ENCODE data around the gene PTPRT.

Gene PTPRT

GRCh38 chr20:42749556-42749955 is 440.1 kb downstream of the PTPRT start:
- no peak for DNase-seq
- intact Hi-C loops (cut with DNase I) = no loop called here

DNA sequence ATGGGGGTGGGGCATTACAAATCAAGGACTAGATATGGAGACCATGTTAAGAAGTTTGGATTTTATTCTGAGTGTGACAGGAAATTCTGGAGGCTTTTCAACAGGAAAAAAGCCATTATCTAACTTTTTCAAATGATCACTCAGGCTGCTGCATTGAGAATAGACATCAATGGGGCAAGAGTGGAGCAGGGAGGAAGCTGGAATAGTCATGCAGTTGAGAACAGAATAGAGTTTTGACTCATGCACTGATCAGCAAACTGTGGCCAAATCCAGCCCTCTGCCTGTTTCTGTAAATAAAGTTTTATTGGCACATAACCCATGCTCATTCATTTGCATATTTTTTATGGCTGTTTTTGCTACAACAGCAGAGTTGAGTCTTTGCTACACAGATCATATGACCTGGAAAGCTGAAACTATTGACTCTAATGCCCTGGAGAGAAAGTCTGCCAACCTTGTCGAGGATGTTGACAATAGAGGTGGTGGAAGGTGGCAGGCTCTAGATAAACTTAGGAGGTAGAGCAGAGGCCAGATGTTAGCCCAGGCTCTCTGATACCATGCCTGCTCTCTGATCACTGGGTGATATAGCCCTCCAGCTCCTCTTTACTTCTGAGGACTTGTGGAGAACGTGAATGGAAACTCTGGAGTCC is 441.8 kb downstream of the PTPRT start:
- intact Hi-C loops (cut with DNase I) = no loop called here
- DNase-seq = no peak

DNA sequence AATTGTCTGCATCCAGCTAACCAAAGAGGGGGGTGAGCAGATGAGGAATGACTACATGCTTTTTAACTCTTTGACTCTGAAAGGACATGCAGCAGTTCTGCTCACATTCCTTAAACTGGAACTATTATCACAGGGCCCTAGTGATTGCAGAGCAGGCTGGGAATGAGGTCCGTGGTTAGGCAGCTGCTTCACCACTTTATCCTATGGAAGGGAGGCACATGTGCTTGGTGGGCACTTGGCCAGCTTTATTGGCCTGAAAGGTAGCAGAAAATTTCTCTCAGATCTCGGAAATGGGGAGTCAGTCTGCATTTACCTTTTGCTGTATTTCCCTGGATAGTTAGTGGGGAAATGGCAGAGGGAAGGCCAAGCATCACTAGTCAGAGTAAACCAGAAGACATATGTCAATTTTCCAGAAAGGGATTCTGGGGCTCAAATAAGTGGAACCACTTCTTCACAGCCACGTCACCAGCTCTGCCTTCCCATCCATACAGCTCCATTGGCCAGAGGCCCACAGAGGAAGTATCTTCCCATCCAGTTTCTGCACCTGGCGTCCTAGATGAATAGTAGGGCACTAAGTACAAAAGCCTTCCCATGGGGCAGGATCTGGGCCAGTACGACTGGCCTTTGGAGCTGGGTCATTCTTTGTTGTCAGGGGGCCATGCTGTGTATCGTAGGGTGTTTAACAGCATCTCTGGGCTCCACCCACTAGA is 444.8 kb downstream of the PTPRT start:
- no peak for DNase-seq
- intact Hi-C loops (cut with DNase I) = no loop called here

DNA sequence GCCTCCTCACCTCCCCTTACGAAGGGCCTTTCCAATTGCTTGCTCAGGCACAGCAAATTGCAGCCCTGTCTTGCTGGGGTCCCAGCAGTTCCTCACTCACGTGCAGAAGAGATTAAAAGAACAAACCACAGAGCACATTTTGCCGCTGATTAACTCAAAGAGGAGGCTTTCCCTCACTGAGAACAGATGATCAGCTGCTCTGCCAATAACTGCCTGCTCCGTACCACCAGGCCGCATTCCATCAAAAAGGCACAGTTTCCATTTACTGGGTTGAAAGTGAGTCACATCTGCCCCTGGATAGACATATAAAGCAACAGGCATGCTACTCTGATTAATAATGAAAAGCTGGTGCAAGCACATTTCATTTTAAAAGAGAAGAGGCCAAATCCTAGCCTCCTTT is 446.8 kb downstream of the PTPRT start:
- no peak for DNase-seq

GRCh38 chr20:42741906-42742305 is 447.8 kb downstream of the PTPRT start:
- intact Hi-C loops (cut with DNase I) = no loop called here
- DNase-seq = no peak

More for the DNA sequence above, 446.8 kb downstream of the PTPRT start:
- intact Hi-C loops (cut with DNase I) = no loop called here

GRCh38 chr20:42740226-42740870 is 449.4 kb downstream of the PTPRT start:
- peak in 6 of 10 donors; percentile 28 to 85 (median 38) for DNase-seq
- intact Hi-C loops (cut with DNase I) = no loop called here

- intact Hi-C loops (cut with DNase I) = no loop called here
- no peak for DNase-seq
Observed at GRCh38 chr20:42739683-42740082, 450.0 kb downstream of the PTPRT start.

DNA sequence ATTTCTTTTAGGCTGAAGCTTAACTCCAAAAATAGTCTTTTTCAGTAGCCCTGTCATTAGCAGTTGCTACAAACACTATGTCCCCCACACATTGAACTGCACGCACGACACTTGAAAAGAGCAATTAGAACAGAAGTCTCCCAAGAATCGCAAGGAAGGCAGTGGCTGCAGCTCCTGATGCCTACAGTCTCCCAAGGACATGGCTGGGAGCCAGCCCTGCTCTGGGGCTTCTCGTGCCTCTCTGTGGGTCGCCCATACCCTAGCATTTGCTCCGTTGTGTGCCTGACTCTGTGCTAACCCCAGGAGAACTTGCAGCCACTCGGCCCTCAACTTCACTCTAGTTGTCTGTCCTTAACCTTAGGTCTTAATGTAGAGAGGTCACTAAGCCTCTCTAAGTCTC is 454.2 kb downstream of the PTPRT start:
- no peak for DNase-seq
- intact Hi-C loops (cut with DNase I) = no loop called here

DNA sequence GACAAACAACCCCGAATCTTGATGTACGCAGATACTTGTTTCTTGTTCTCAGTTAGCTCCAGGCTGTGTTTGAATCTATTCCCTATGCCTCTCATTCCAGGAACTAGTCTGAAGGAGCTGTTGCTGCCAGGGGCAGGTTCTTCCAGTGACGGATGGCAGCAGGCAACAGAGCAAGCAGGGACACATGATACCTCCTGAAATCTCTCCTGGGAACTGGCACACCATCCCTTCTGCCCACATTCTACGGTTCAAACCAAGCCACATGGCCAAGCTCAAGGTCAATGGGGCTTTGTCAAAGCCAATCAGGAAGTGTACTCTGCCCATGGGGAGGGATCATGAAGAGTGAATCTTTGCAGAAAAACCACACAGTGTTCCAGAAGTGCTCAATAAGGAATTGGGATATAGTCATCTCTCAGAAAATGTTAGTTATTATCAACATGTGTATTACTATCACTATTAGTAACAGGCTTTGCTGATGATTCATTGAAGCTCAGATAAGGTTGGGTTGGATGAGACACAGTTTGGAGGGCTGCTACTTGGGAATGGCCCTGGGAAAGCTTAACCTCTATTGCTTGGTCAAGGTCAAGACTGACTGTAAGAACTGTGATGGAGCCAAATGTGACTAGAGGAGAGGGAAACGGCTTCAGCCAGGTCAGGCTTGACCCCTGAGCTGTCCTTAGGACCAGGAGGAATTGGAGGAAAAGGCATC is 454.9 kb downstream of the PTPRT start:
- intact Hi-C loops (cut with DNase I) = no loop called here
- DNase-seq = no peak

- no peak for DNase-seq
- intact Hi-C loops (cut with DNase I) = no loop called here
Observed at GRCh38 chr20:42721923-42722322, 467.8 kb downstream of the PTPRT start.

DNA sequence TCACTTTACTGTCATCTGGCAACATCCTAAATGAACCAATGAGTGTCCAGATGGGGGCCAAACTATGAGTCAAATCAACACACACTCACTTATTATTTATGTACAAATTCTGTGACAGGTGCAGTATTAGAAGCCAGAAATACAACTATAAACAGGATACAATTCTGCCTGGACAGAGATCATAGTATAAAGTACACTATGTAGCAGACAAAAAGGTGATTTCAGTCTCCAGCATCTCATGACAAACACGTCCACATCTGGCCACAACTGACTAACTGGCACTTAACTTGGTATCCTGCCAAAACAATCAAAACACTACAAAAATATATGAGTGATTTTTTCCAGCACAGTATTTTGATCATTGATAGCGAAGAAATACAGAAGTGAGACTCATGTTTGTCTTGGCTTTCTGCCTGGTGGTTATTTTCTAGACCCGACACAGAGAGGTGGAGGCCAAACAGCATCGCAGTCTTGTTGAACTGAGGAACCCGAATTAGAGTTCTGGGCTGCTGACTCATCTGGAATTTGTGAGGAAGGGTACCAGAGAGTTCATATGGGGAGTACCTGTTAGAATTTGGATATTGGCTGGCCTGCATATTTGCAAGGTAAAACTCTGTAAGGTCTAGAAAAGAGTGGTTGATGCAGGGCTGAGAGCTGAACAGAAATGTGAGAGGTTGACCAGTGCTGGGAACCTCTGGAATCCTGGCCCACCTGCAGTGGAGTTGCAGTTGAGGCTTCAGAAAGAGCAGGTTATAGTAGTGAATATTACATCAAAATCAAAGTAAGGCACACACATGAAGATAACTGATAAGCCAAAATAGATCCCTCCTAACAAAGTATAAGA is 475.2 kb downstream of the PTPRT start:
- intact Hi-C loops (cut with DNase I) = no loop called here
- DNase-seq = no peak

GRCh38 chr20:42708266-42708665 is 481.4 kb downstream of the PTPRT start:
- no peak for DNase-seq
- intact Hi-C loops (cut with DNase I) = no loop called here

GRCh38 chr20:42706759-42707158 is 482.9 kb downstream of the PTPRT start:
- no peak for DNase-seq
- intact Hi-C loops (cut with DNase I) = no loop called here

GRCh38 chr20:42705550-42705949 is 484.2 kb downstream of the PTPRT start:
- no peak for DNase-seq
- intact Hi-C loops (cut with DNase I) = no loop called here

- no peak for DNase-seq
- intact Hi-C loops (cut with DNase I) = no loop called here
Observed at GRCh38 chr20:42703744-42704143, 486.0 kb downstream of the PTPRT start.

- intact Hi-C loops (cut with DNase I) = no loop called here
- no peak for DNase-seq
Observed at GRCh38 chr20:42701948-42702347, 487.8 kb downstream of the PTPRT start.

- intact Hi-C loops (cut with DNase I) = no loop called here
- DNase-seq = no peak
Observed at GRCh38 chr20:42700372-42700771, 489.3 kb downstream of the PTPRT start.

GRCh38 chr20:42697962-42698361 is 491.7 kb downstream of the PTPRT start:
- no peak for DNase-seq
- intact Hi-C loops (cut with DNase I) = no loop called here

DNA sequence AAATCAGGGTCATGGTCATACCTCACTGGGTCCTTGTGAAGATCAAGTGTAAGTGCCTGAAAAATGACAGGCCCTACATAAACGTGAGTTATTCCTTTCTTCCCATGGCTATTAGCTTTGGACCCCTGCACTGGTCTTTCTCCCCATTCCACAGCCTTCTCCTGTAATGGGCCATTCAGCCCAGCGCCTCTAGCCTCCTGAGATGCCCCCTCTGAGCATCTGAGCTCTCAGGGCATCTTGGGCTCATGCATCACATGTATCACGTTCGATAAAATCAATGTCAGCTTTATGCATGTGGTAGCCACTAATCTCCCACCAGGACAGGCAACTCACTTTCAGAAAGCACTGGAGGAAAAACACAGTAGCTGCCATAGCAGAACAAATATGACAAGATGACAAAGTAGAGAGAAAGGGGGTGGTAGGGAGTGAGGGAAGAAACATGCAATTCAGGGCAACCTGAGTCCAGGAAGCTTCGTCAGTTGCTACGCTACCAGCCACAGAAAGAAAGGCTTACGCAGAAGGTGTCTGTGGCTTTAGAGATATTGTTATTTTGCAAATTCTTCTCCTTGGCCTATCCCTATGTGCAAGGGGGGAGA is 498.8 kb downstream of the PTPRT start:
- DNase-seq = no peak
- intact Hi-C loops (cut with DNase I) = no loop called here

- intact Hi-C loops (cut with DNase I) = no loop called here
- no peak for DNase-seq
Observed at GRCh38 chr20:42688576-42688975, 501.1 kb downstream of the PTPRT start.
